IMR-90 (cell line): Measurements from ENCODE around the gene CIITA.

Experiments used
- CEBPB ChIP-seq: IDR thresholded peaks from 2 replicates; pipeline ENCODE4 v1.6.1; 2012; ENCODE audit warnings: low read depth, low read length, improper control_type of control experiment
- CTCF ChIP-seq: conservative IDR thresholded peaks from 2 replicates; pipeline ENCODE4 v1.5.1; 2012; ENCODE audit warnings: mild to moderate bottlenecking, low read depth, low read length, improper control_type of control experiment
- MAFK ChIP-seq: IDR thresholded peaks from 2 replicates; pipeline ENCODE4 v1.6.1; 2012; ENCODE audit warnings: low read depth, low read length, improper control_type of control experiment
- MAZ ChIP-seq: IDR thresholded peaks from 2 replicates; pipeline ENCODE4 v1.6.1; 2012; ENCODE audit warnings: low read depth, mild to moderate bottlenecking, low read length, improper control_type of control experiment, moderate library complexity, borderline replicate concordance
- POLR2A ChIP-seq: IDR thresholded peaks from 2 replicates; pipeline ENCODE4 v1.6.1; 2012; ENCODE audit warnings: mild to moderate bottlenecking, low read depth, low read length
- RAD21 ChIP-seq: IDR thresholded peaks from 2 replicates; pipeline ENCODE4 v1.6.1; 2012; ENCODE audit warnings: low read length, improper control_type of control experiment
- USF2 ChIP-seq: fragments of 150-350 bp; IDR thresholded peaks from 2 replicates; pipeline ENCODE4 v1.6.1; 2017; ENCODE audit warnings: mild to moderate bottlenecking, antibody characterized with exemption, low read length, low read depth

DNA sequence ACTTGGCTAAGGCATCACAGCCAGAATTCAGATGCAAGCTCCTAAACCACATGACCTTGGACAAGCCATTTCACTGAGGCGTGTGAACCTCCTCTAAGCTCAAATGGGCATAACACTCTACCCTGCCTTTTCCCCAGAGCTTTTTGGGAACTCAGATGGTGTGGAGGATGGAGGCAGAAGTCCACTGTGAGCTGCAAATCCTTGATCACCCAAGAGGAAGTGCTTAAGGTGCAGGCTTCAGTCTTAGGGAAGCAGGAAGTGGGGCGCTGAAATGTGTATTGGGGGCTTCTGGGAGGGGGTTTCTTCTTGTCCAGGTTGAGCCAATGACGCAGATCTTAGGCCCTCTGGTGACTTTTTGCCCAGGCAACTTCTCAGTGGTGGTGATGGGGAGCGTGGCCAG is 12.9 kb downstream of the CIITA start:
- TF ChIP-seq POLR2A: no peak
- TF ChIP-seq RAD21: no peak
- no peak for TF ChIP-seq CTCF
- TF ChIP-seq CEBPB: no peak
- no peak for TF ChIP-seq USF2
- TF ChIP-seq MAZ: no peak
- no peak for TF ChIP-seq MAFK
